GM18951 (cell line): ENCODE measurements around the gene VARS2.
"Not testable (repeated sequence)": the region's sequence is repeated elsewhere in the genome, so short reads cannot be mapped to it uniquely, and the experiment has no call there.

Experiments
- POLR2A ChIP-seq: IDR thresholded peaks from 4 replicates; pipeline ENCODE4 v1.6.1; 2011; ENCODE audit warnings: mild to moderate bottlenecking; ENCODE audit not compliant: insufficient read length, insufficient read depth; ENCODE audit errors: extremely low read depth
- in situ Hi-C: fragments of 300-500 bp; cut with MboI; formaldehyde crosslinking; loops from one replicate; pipeline ENCODE4 v1.12.0; 2022; ENCODE audit warnings: low sequenced_read_pairs, mixed read lengths, inconsistent platforms; ENCODE audit not compliant: unreplicated experiment

VARS2 gene

DNA sequence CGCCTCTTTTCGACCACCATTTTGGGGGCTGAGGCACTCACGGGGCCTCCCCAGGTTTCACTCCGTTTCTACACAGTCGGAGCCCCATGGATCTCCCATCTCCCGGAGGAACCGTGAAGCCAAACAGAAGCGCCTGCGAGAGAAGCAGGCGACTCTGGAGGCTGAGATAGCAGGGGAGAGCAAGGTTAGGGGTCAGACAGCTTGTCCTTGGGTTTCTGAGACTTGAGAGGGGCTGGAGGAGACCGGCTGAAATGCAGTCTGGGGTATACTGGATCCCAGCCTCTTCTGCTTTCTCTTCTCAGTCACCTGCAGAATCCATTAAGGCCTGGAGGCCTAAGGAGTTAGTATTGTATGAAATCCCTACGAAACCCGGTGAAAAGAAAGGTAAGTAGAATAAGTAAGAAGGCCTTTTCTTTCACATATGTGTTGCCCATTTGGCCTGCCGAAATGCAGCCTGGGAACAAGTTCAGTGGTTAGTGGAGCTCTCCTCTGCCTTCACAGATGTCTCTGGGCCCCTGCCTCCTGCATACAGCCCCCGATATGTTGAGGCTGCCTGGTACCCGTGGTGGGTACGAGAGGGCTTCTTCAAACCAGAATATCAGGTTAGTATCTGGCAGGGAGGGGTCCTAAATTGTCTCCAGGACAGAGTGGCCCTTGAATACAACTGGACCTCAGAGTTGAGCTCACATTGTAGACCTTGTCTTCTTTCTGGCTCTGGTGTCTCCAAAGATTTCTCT lies 984 bp downstream of the VARS2 start:
- in situ Hi-C loops: loop anchor here (10.0 kb wide), 1 partner anchor 160 kb away; no protein-coding TSS in a partner anchor
- no peak for TF ChIP-seq POLR2A

DNA sequence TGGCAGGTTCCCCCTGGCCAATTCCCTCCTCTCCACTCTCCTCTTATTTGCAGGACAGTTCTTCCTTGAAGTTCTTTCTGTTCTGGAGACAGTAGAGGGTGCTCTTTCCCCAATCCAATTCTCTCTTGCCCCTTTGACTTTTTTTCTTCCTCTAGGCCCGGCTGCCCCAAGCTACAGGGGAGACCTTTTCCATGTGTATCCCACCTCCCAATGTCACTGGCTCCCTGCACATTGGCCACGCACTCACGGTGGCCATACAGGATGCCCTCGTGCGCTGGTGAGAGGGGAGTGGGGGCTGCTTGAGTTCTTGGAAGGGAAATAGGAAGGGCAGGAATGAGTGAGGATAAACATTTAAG lies 1.5 kb downstream of the VARS2 start:
- in situ Hi-C loops: loop anchor here (10.0 kb wide), 1 partner anchor 159 kb away; no protein-coding TSS in a partner anchor
- TF ChIP-seq POLR2A: no peak

DNA sequence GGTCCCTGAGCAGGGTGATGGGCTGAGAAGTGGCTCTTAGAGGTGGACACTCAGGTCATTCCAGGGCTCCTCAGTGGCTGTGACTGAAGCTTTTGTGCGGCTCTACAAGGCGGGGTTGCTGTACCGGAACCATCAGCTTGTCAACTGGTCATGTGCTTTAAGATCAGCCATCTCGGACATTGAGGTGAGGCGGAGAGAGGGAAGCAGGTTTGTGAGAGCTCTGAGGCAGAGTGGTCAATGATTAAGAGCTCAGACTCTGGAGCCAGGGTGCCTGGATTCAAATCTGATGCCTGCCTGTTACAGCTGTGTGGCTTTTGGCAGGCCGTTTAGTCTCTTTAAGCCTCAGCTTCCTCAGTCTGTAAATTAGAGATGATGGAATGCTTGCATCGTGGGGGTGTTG lies 3.0 kb downstream of the VARS2 start:
- TF ChIP-seq POLR2A: no peak
- in situ Hi-C loops: loop anchor here (10.0 kb wide), 1 partner anchor 158 kb away; no protein-coding TSS in a partner anchor

DNA sequence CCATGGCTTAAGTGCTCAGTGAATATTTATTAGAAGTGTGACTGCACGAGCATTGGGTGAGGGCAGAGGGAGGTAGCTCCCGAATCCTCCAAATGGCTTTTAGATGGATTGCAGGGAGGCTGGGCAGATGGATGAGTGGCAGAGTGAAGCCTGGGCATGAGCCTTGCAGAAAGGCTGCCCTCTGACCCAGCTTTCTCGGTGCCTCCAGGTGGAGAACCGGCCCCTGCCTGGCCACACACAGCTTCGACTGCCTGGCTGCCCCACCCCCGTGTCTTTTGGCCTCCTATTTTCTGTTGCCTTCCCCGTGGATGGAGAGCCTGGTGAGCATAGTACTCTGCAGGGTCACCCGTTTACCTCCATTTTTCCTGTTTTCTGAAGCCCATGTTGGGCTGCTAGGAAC lies 3.4 kb downstream of the VARS2 start:
- no peak for TF ChIP-seq POLR2A
- in situ Hi-C loops: loop anchor here (10.0 kb wide), 1 partner anchor 157 kb away; no protein-coding TSS in a partner anchor

DNA sequence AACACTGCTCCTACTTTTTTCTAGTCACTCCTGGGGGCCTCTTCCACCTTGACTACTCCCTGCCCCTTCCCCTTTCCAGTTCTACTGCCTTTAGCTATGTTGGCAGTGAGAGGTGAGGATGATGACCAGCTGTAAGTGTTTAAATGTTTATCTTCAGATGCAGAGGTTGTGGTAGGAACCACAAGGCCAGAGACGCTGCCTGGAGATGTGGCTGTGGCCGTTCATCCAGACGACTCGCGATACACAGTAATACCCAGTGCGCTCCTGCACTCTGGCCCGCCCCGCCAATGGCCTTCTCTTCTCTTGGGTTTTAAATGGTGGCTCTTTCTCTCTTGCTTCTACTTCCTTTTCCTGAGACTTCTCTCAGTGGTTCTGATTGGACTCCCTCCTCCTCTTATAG lies 4.6 kb downstream of the VARS2 start:
- in situ Hi-C loops: loop anchor here (10.0 kb wide), 1 partner anchor 156 kb away; no protein-coding TSS in a partner anchor
- no peak for TF ChIP-seq POLR2A

DNA sequence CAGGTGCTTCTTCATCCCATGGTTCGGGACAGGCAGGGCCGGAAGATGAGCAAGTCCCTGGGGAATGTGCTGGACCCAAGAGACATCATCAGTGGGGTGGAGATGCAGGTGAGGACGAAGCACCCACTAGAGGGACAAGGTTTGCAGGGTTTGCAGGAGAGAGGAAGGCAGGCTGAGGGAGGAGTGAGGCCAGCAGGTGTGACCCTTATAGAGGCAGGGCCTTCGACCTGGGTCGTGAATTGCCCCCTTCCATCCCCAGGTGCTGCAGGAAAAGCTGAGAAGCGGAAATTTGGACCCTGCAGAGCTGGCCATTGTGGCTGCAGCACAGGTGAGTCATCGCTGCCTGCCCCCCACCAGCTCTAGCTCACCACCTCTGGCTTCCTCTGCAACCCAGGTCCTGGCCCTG lies 8.4 kb downstream of the VARS2 start:
- no peak for TF ChIP-seq POLR2A
- in situ Hi-C loops: no loop called here

DNA sequence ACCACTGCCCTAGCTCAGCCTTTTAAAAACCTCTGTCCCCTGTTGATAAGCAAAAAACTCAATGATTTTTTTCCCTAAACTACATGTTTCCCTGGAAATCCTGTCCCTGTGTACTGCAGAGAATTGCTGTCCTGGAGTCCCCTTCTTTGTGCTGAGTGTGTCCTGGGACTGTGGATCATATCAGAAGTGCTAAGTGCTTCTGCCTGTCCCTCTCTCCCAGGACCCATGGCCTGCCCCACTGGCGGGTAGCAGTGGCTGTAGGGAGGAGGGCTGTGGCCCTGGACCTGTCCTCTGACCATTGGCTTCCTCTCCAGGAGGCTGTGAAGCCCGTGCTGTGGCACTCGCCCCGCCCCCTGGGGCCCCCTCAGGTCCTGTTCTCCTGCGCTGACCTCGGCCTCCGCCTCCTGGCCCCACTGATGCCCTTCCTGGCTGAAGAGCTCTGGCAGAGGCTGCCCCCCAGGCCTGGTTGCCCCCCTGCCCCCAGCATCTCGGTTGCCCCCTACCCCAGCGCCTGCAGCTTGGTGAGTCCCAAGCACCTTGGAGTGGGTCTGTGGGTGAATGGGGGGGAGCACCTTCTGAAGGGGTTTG lies 10.1 kb downstream of the VARS2 start:
- in situ Hi-C loops: not testable (repeated sequence)

DNA sequence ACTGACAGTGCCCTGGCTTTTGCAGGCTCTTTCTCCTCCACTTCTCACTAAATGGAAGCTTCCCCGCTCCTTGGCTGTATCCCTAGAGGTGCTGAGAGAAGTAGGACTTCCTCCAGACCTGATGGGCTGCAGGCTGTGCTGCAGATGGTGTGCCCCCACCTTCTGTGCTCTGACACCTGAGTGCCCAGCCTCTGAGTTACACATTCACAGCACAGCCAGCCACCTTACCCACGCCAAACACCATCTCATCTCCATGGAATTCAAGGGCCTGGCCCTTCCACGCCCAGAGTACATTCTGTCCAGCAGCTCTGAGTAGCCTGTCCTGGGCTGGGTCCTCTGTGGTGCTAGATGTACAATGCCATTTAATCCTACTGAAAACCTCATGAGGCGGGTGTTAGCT lies 12.6 kb downstream of the VARS2 start:
- no peak for TF ChIP-seq POLR2A
- in situ Hi-C loops: no loop called here

DNA sequence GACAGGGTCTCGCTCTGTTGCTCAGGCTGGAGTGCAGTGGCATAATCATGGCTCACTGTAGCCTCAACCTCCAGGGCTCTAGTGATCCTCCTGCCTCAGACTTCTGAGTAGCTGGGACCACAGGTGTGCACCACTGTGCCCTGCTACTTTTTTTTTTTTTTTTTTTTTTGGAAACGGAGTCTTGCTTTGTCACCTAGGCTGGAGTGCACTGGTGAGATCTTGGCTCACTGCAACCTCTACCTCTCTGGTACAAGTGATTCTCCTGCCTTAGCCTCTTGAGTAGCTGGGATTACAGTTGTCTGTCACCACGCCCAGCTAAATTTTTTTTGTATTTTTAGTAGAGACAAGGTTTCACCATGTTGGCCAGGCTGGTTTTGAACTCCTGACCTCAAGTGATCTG lies 13.0 kb downstream of the VARS2 start:
- in situ Hi-C loops: not testable (repeated sequence)

DNA sequence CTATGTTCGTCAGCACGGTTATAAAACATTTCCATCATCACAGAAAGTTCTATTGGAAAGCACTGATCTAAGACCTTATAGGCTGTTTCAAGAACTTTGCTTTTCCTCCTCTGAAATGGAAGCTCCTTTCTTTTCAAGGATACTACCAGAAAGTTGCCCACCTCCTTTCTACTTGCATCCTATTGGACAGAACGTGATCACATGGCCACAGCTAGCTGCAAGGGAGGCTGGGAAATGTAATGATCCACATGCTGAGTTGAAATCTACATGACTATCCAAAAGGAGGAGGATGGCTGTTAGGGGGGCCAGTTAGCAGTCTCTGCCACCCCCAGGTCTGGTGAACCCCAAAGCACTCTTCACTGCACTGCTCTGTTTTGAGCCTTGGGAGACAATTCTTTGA lies 14.6 kb downstream of the VARS2 start:
- in situ Hi-C loops: no loop called here
- TF ChIP-seq POLR2A: no peak

DNA sequence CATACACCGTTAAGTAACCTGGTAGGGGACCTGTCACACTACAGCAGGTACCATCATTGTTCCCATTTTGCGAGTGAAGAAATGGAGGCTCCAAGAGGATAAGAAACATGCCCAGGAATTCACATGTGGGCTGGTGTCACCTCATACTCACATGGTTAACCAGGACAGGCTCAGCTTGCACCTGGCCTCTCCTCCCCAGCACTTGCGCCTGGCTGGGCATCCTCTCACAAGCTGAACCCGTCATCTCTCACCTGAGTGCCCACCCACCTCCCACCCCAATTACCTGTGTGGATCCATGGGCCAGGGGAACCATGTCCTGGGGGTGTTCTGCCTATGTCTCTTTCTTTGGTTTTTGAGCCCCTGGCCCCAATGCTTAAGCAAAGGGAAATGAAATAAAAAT lies 16.5 kb downstream of the VARS2 start:
- in situ Hi-C loops: no loop called here
- TF ChIP-seq POLR2A: no peak

DNA sequence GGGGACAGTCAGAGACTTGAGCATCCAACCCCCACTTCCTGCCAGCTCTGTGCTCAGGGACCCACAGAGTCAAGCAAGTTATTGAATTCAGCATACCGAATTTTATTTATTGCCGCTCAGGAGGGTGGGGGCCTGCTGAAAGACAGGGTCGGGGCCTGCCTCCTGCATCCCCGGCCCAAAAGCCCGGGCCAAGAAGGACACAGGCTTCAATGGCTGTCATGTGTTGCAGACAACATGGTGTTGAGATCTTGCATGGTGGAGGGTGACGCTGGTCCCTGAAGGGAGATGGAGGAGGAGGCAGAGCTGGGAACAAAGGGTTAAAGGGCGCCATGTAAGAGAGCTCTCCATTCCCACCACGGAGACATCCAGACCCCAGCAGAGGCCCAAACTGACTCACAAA lies 17.2 kb downstream of the VARS2 start:
- in situ Hi-C loops: no loop called here
- no peak for TF ChIP-seq POLR2A

DNA sequence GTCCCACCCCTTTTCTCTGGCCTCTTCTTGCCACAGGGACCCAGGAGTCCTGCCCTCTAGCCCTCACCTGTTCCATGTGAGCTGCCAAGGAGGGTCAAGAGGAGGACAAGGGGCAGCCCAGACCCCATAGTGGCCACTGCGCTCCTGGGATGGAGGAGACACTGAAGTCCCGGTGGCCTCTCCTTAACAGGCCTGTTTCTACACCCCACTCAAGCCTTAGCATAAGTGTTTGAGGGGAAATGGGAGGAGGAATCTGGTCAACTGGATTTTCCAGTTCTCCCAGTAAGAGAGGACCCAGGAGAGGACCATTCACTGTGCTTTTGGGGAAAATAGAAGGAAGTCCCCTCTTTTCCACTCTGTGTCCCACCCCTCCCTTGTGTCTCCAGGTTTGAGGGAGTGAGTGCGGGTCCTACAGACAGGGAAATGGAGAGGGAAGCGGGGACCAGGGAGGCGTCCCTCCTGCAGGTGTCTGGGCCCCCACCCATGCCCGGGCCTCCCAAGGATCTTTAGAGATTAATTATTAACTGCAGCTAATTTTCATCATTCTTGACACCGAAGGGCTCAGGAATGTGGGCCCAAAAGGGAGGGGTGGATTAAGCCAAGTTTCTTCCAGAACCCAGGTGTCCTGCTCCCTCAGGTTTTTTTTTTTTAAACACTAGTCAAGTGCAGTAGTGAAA lies 18.1 kb downstream of the VARS2 start, which contains the start of gene SFTA2:
TSS of gene SFTA2 (minus strand) at position 202 of the 677 bp plus-strand sequence. CDS start at position 128, 74 bp downstream.
- in situ Hi-C loops: no loop called here
- no peak for TF ChIP-seq POLR2A
